HepG2 (cell line): Measurements from ENCODE around the gene SNIP1. TPM values are rescaled to one million over a fixed set of nuclear protein-coding genes. Genes with fewer than 3 reads are reported as not detected.

Source experiments
- ATAC-seq: fragments of 200-7000 bp; cut with Tn5 transposase; 3 replicates; pipeline ENCODE4 v1.9.1; 2020; ENCODE audit warnings: mild to moderate bottlenecking, moderate library complexity
- BruUV-seq: library from RNA; stranded (reverse); fragments of 400-500 nt; replicated peaks from 2 replicates; lab custom pipeline; 2021; lab: Mats Ljungman, UMichigan
- CTCF ChIA-PET: fragments of 300-600 bp; formaldehyde crosslinking; extraction: SDS; loops from one replicate; lab custom pipeline; 2021; ENCODE audit warnings: low total read pairs, inconsistent platforms, low intra/inter-chr PET ratio; lab: Yijun Ruan, JAX
- POLR2A ChIA-PET: fragments of 350-600 bp; sonication (Branson Sonifier 250); formaldehyde crosslinking; loops from one replicate; lab custom pipeline; 2020; ENCODE audit warnings: antibody characterized with exemption, inconsistent platforms; lab: Yijun Ruan, JAX
- DNase-seq: peaks from one replicate; pipeline ENCODE4 v3.0.0-alpha.2; 2015; ENCODE audit warnings: low spot score
- FAIRE-seq: peaks from 3 replicates; lab custom pipeline; 2011; peaks lifted over from hg19 to GRCh38; lab: Jason Lieb, UNC
- H2AFZ ChIP-seq: one replicate; pipeline ENCODE4 v1.6.1; 2011; ENCODE audit warnings: low read length, inconsistent platforms
- H3K27ac ChIP-seq: fragments of 300-600 bp; 3 replicates; pipeline ENCODE4 v1.8.0; 2011; ENCODE audit warnings: mixed run types, mild to moderate bottlenecking, mixed read lengths, low read length, inconsistent platforms; ENCODE audit not compliant: insufficient read depth; ENCODE audit errors: extremely low read length
- H3K27me3 ChIP-seq, 2 experiments: fragments of 200-600 bp in 1 of 2; 2 replicates in 1 of 2; 3 replicates in 1 of 2; pipeline versions ENCODE4 v1.6.0 to v1.8.0; 2011; ENCODE audit warnings: low read length in 2 of 2, mild to moderate bottlenecking in 2 of 2, moderate library complexity in 2 of 2, inconsistent platforms in 1 of 2; ENCODE audit not compliant: insufficient read depth in 2 of 2, control insufficient read depth in 1 of 2
- H3K36me3 ChIP-seq, 2 experiments: fragments of 200-600 bp in 1 of 2; replicated peaks in 1 of 2; 2 replicates in 1 of 2; 3 replicates in 1 of 2; pipeline versions ENCODE4 v1.5.1 to v1.8.0; 2011; ENCODE audit warnings: low read length in 2 of 2, inconsistent platforms in 1 of 2; ENCODE audit not compliant: insufficient read depth in 2 of 2, control insufficient read depth in 1 of 2
- H3K4me1 ChIP-seq: 2 replicates; pipeline ENCODE4 v1.5.1; 2012; ENCODE audit warnings: low read length, inconsistent platforms; ENCODE audit not compliant: insufficient read depth
- H3K4me2 ChIP-seq: 2 replicates; pipeline ENCODE4 v1.6.0; 2011; ENCODE audit warnings: low read depth, low read length, inconsistent platforms
- H3K4me3 ChIP-seq, 3 experiments: fragments of 200-600 bp in 1 of 3; sonication (generic), shearing (Covaris generic) in 1 of 3; replicated peaks in 1 of 3; 2 replicates each; pipeline ENCODE4 v1.5.1; 2011 to 2016; ENCODE audit warnings: low read length in 3 of 3, inconsistent platforms in 2 of 3, low read depth in 2 of 3, mild to moderate bottlenecking in 2 of 3, control low read depth in 1 of 3, mixed read lengths in 1 of 3; ENCODE audit not compliant: insufficient read depth in 1 of 3
- H3K79me2 ChIP-seq: one replicate; pipeline ENCODE4 v1.6.1; 2011; ENCODE audit warnings: low read length, inconsistent platforms; ENCODE audit not compliant: insufficient read depth
- H3K9ac ChIP-seq: 2 replicates; pipeline ENCODE4 v1.6.0; 2011; ENCODE audit warnings: mild to moderate bottlenecking, low read depth, low read length, inconsistent platforms; ENCODE audit not compliant: insufficient read depth
- H3K9me3 ChIP-seq: 2 replicates; pipeline ENCODE4 v1.5.1; 2012; ENCODE audit warnings: mild to moderate bottlenecking, low read length
- H4K20me1 ChIP-seq: 2 replicates; pipeline ENCODE4 v1.6.0; 2011; ENCODE audit warnings: inconsistent platforms, mild to moderate bottlenecking, low read length, moderate library complexity; ENCODE audit not compliant: insufficient read depth
- CHD4 ChIP-seq: fragments of 200-600 bp; sonication (generic); IDR thresholded peaks from 2 replicates; pipeline ENCODE4 v1.7.0; 2017; ENCODE audit warnings: mild to moderate bottlenecking, low read length, borderline replicate concordance
- KDM1A ChIP-seq: IDR thresholded peaks from 2 replicates; pipeline ENCODE4 v1.6.1; 2016; ENCODE audit warnings: missing compliant biosample characterization
- RCOR2 ChIP-seq: IDR thresholded peaks from 2 replicates; pipeline ENCODE4 v1.6.1; 2016; ENCODE audit warnings: missing biosample characterization, missing genetic modification reagents
- SMAD3 ChIP-seq: sonication (generic); formaldehyde crosslinking; IDR thresholded peaks from 2 replicates; pipeline ENCODE4 v1.4.0; 2020; ENCODE audit warnings: missing genetic modification reagents
- SNAI1 ChIP-seq: sonication (generic); formaldehyde crosslinking; IDR thresholded peaks from 2 replicates; pipeline ENCODE4 v1.5.0; 2020; ENCODE audit warnings: mild to moderate bottlenecking, missing genetic modification reagents, borderline replicate concordance
- TEF ChIP-seq: sonication (generic); formaldehyde crosslinking; IDR thresholded peaks from 2 replicates; pipeline ENCODE4 v1.5.0; 2020; ENCODE audit warnings: missing genetic modification reagents
- ZFP90 ChIP-seq: sonication (generic); formaldehyde crosslinking; IDR thresholded peaks from 2 replicates; pipeline ENCODE4 v1.8.0; 2022; ENCODE audit warnings: missing genetic modification reagents, mild to moderate bottlenecking, inconsistent platforms, borderline replicate concordance
- ZMYM3 ChIP-seq: sonication (generic); formaldehyde crosslinking; IDR thresholded peaks from 2 replicates; pipeline ENCODE4 v1.5.1; 2020; ENCODE audit warnings: mild to moderate bottlenecking, missing genetic modification reagents
- ZNF629 ChIP-seq: sonication (generic); formaldehyde crosslinking; conservative IDR thresholded peaks from 2 replicates; pipeline ENCODE4 v1.5.0; 2020; ENCODE audit warnings: missing genetic modification reagents
- WGBS: methylation state at CpG from one replicate; pipeline ENCODE4 v1.1.6; 2017; ENCODE audit warnings: low lambda C conversion rate; 5-methylcytosine and 5-hydroxymethylcytosine counted together
- in situ Hi-C: cut with HindIII; loops from 2 replicates; pipeline ENCODE4 v1.10.0; 2017; ENCODE audit warnings: low pct_unique_long_range_greater_than_20kb; ENCODE audit not compliant: extremely low pct_ligation_motif_present
- intact Hi-C: fragments of 100-400 bp; cut with micrococcal nuclease; formaldehyde crosslinking; loops from one replicate; pipeline ENCODE4 v1.10.0; 2022; ENCODE audit not compliant: unreplicated experiment
- polyA plus RNA-seq, 8 experiments: library from polyadenylated mRNA; depleted of rRNA in 3 of 8; stranded (reverse) in 7 of 8; unstranded in 1 of 8; fragments of >200 nt; fragmentation: Illumina TruSeq in 4 of 8; extraction: Trizol in 4 of 8; gene quantifications; 2 replicates each; pipeline versions ENCODE4 v1.2.1 to v1.2.3, GENCODE V29; 2011 to 2016; ENCODE audit warnings: low read depth in 4 of 8, missing spikeins in 1 of 8, mixed read lengths in 1 of 8; ENCODE audit not compliant: insufficient read depth in 1 of 8
- total RNA-seq, 5 experiments: library from RNA; depleted of rRNA; stranded (reverse); fragments of >200 nt; fragmentation: Illumina TruSeq; extraction: Trizol; gene quantifications; 2 replicates each; pipeline ENCODE4 v1.2.3, GENCODE V29; 2016; ENCODE audit warnings: low read depth in 1 of 5

The SNIP1 gene
- total and polyA plus RNA-seq, 2 of the 13 experiments (the other 11 are each of a cell fraction or from before 2014, with no cell fraction given): 5.5 to 11.2 TPM

GRCh38 chr1:37533317-37534093 is 20.6 kb downstream of the SNIP1 start:
- Histone ChIP-seq H2AFZ (no peak overlapping the region), H3K4me1 (peaks cover 75% of the 10 kb centered on the region), H3K4me2 (no peak overlapping the region; the same call in 1 of the 2 replicates), H3K4me3 (no peak overlapping the region), H4K20me1 (no peaks in the 10 kb centered on the region), H3K9ac (peak overlapping the region; percentile 63; the same call in 1 of the 2 replicates), H3K27ac (peak overlapping the region; percentile 90), H3K79me2 (no peaks in the 10 kb centered on the region), H3K27me3 (no peaks in the 10 kb centered on the region), H3K36me3 (peaks cover 5 to 16% of the 10 kb centered on the region in 2 experiments; a peak in 4 of 5 replicates), H3K9me3 (no peaks in the 10 kb centered on the region)
- no peak for FAIRE-seq
- ATAC-seq: no peak
- in situ Hi-C loops: no loop called here
- intact Hi-C loops: loop anchor here (1.0 kb wide), 1 partner anchor 19 kb away; the partner anchor contains the start of gene MEAF6
- WGBS: 82% methylated on average over 4 of the region's 4 CpGs
- TF ChIP-seq RCOR2 (CRISPR knock-in tag): peak; percentile 42; the same call in 1 of the 2 replicates
- TF ChIP-seq KDM1A (CRISPR knock-in tag): peak; percentile 88
- TF ChIP-seq ZMYM3: 0 out of 2 replicates have a peak, but pooled peaks have one; percentile 30
- TF ChIP-seq SMAD3 (CRISPR knock-in tag): no peak
- peak; percentile 98 for TF ChIP-seq ZNF629 (CRISPR knock-in tag)
- TF ChIP-seq CHD4: peak; percentile 77
- 0 out of 2 replicates have a peak, but pooled peaks have one; percentile 8 for TF ChIP-seq ZFP90 (CRISPR knock-in tag)
- no peak for TF ChIP-seq TEF (CRISPR knock-in tag)
- no peak for TF ChIP-seq SNAI1
- CTCF ChIA-PET: no interaction called here
- POLR2A ChIA-PET: interaction anchor here (1.1 to 6.1 kb wide), 4 partner anchors 9 to 60 kb away, joined by 3 to 52 read pairs (median 4); partner anchors contain the start of genes MEAF6, SNIP1 and ZC3H12A
- no TSS peak for BruUV-seq
- DNase-seq: no peak
